ENCODE measurements around the gene PRKCB. TPM values are rescaled to one million over a fixed set of nuclear protein-coding genes. Genes with fewer than 3 reads are reported as not detected.
"Not testable (repeated sequence)": the region's sequence is repeated elsewhere in the genome, so short reads cannot be mapped to it uniquely, and the experiment has no call there.

Gene PRKCB
- total RNA-seq, 3 donors from 2014 or later, result 1.3 to 5.3 (median 4.7) TPM

GRCh38 chr16:24234737-24235136, 399.0 kb downstream of the PRKCB start:
- intact Hi-C loops (cut with DNase I; ENCODE audit: low total_unique reads), result no loop called here

GRCh38 chr16:24235806-24236205, 400.0 kb downstream of the PRKCB start:
- H3K9me3 ChIP-seq, result peaks cover 0 to 29% of the 10 kb centered on the region in 2 donors
- no peaks in the 10 kb centered on the region for H3K36me3 ChIP-seq
- TF ChIP-seq POLR2AphosphoS5 (IDR thresholded peaks at IDR 0.05) (no peak), POLR2A (IDR thresholded peaks at IDR 0.05) (no peak), CTCF (IDR thresholded peaks at IDR 0.05) (no peak)
- intact Hi-C loops (cut with DNase I; ENCODE audit: low total_unique reads), result no loop called here
- no peak for DNase-seq (ENCODE audit: low spot score in 2 of 2)
- H3K27me3 ChIP-seq, result no peaks in the 10 kb centered on the region
- no peak overlapping the region for H3K27ac ChIP-seq
- no peak overlapping the region for H3K4me3 ChIP-seq
- no peaks in the 10 kb centered on the region for H3K4me1 ChIP-seq

More at GRCh38 chr16:24234737-24235136, 399.0 kb downstream of the PRKCB start:
- no peaks in the 10 kb centered on the region for H3K36me3 ChIP-seq
- H3K4me1 ChIP-seq, result no peaks in the 10 kb centered on the region
- TF ChIP-seq POLR2AphosphoS5 (IDR thresholded peaks at IDR 0.05), result no peak
- TF ChIP-seq CTCF (IDR thresholded peaks at IDR 0.05), result no peak
- no peak for TF ChIP-seq POLR2A (IDR thresholded peaks at IDR 0.05)
- no peak overlapping the region for H3K4me3 ChIP-seq
- no peak overlapping the region for H3K27ac ChIP-seq
- DNase-seq (ENCODE audit: low spot score in 2 of 2), result no peak
- no peaks in the 10 kb centered on the region for H3K27me3 ChIP-seq
- H3K9me3 ChIP-seq, result peaks cover 0 to 29% of the 10 kb centered on the region in 2 donors

- DNase-seq (ENCODE audit: low spot score in 2 of 2); intact Hi-C loops (cut with DNase I; ENCODE audit: low total_unique reads): not testable (repeated sequence)
Observed at GRCh38 chr16:24238846-24239245, 403.1 kb downstream of the PRKCB start.

GRCh38 chr16:24246911-24247607, 411.3 kb downstream of the PRKCB start:
- DNase-seq (ENCODE audit: low spot score in 2 of 2), result no peak
- H3K36me3 ChIP-seq, result no peaks in the 10 kb centered on the region
- no peaks in the 10 kb centered on the region for H3K4me1 ChIP-seq
- intact Hi-C loops (cut with DNase I; ENCODE audit: low total_unique reads), result no loop called here
- H3K9me3 ChIP-seq, result no peaks in the 10 kb centered on the region
- H3K27ac ChIP-seq, result no peak overlapping the region
- TF ChIP-seq CTCF (IDR thresholded peaks at IDR 0.05) (no peak), POLR2AphosphoS5 (IDR thresholded peaks at IDR 0.05) (no peak), POLR2A (IDR thresholded peaks at IDR 0.05) (no peak)
- H3K4me3 ChIP-seq, result no peak overlapping the region
- H3K27me3 ChIP-seq, result peaks cover 0 to 7% of the 10 kb centered on the region in 2 donors

More at GRCh38 chr16:24238846-24239245, 403.1 kb downstream of the PRKCB start:
- not testable (repeated sequence) for H3K4me1 ChIP-seq, H3K27me3 ChIP-seq, H3K27ac ChIP-seq, H3K36me3 ChIP-seq, H3K4me3 ChIP-seq
- H3K9me3 ChIP-seq, result peaks cover 0 to 26% of the 10 kb centered on the region in 2 donors

- no peak for DNase-seq (ENCODE audit: low spot score in 2 of 2)
- no peaks in the 10 kb centered on the region for H3K4me1 ChIP-seq
- H3K27me3 ChIP-seq, result peaks cover 0 to 40% of the 10 kb centered on the region in 2 donors
- no peaks in the 10 kb centered on the region for H3K36me3 ChIP-seq
- no peaks in the 10 kb centered on the region for H3K9me3 ChIP-seq
- H3K27ac ChIP-seq, result no peak overlapping the region
- intact Hi-C loops (cut with DNase I; ENCODE audit: low total_unique reads), result no loop called here
- no peak overlapping the region for H3K4me3 ChIP-seq
- peak in 2 of 3 donors; percentile 8 to 13 for TF ChIP-seq CTCF (IDR thresholded peaks at IDR 0.05)
- no peak for TF ChIP-seq POLR2AphosphoS5 (IDR thresholded peaks at IDR 0.05)
- TF ChIP-seq POLR2A (IDR thresholded peaks at IDR 0.05), result no peak
Observed at GRCh38 chr16:24253192-24253591, 417.4 kb downstream of the PRKCB start.
